IgD-negative memory B cell (primary cell): ENCODE data around the gene PKLR. TPM values are rescaled to one million over a fixed set of nuclear protein-coding genes. Genes with fewer than 3 reads are reported as not detected.
"Not testable (repeated sequence)": the region's sequence is repeated elsewhere in the genome, so short reads cannot be mapped to it uniquely, and the experiment has no call there.

Experiments used
- H3K27ac Mint-ChIP-seq, 3 donors: one replicate each; pipeline ENCODE4 v1.8.0; 2020 to 2022; ENCODE audit warnings: mild to moderate bottlenecking in 3 of 3, mixed read lengths in 3 of 3, moderate library complexity in 1 of 3
- H3K27me3 Mint-ChIP-seq: one replicate; pipeline ENCODE4 v1.8.0; 2021; ENCODE audit warnings: mixed read lengths
- H3K36me3 Mint-ChIP-seq: one replicate; pipeline ENCODE4 v1.8.0; 2020; ENCODE audit warnings: mild to moderate bottlenecking, mixed read lengths
- H3K4me1 Mint-ChIP-seq, 3 donors: one replicate each; pipeline ENCODE4 v1.8.0; 2020 to 2022; ENCODE audit warnings: mixed read lengths in 3 of 3, mild to moderate bottlenecking in 1 of 3
- H3K4me3 Mint-ChIP-seq, 4 donors: one replicate each; pipeline ENCODE4 v1.8.0; 2020 to 2022; ENCODE audit warnings: mild to moderate bottlenecking in 4 of 4, mixed read lengths in 4 of 4, moderate library complexity in 3 of 4
- H3K9me3 Mint-ChIP-seq, 3 donors: one replicate each; pipeline ENCODE4 v1.8.0; 2020 to 2021; ENCODE audit warnings: mixed read lengths in 3 of 3, mild to moderate bottlenecking in 1 of 3
- polyA plus RNA-seq: library from polyadenylated mRNA; unstranded; fragments of 300-500 nt; fragmentation: Illumina TruSeq; gene quantifications from one replicate; pipeline ENCODE4 v1.2.3, GENCODE V29; 2021

Gene PKLR
- polyA plus RNA-seq, 1 donor from 2014 or later, result not detected

DNA sequence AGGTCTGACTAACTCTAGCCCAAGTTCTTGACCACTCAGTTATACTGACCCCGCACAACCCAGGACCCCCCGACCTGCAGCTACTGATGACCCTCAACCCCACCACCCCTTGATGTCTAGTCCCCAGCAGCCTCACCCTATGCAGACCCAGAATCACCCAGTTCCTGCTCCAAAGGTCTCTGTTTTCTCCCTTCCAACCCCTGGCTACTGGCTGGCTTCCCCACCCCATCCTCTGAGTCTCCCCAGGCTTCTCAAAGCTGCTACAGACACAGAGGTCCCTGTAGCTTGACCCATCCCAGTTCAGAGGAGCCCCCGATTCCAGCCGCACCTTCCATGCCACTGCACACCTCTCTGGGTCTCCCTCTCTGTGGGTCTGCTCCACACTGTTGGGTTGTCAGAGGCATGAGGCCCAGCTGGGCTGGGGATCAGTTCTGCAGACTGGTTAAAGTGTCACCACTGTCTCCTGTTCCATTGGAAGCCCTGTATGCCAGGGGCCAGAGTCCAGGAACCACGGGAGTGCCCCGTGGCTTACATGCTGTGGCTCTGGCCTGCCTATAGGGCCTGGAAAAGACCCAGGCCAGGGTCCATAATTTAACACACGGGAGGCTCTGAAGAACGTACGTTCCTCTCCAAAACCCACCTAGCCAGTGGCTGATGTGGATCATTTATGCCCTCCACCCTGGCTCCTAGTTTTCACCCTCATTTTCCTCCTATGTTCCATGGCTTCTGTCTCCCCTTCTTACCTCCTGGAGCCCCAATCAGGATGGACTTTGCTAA lies 497 bp downstream of the PKLR start:
- Mint-ChIP-seq H3K9me3 (peaks cover 0 to 2% (median 0%) of the 10 kb centered on the region in 3 donors), H3K27ac (no peak overlapping the region), H3K36me3 (no peaks in the 10 kb centered on the region), H3K4me1 (peaks cover 0 to 3% (median 0%) of the 10 kb centered on the region in 3 donors), H3K27me3 (peaks cover 11% of the 10 kb centered on the region), H3K4me3 (no peak overlapping the region)

GRCh38 chr1:155300024-155300423 lies 1.2 kb downstream of the PKLR start:
- Mint-ChIP-seq H3K36me3 (no peaks in the 10 kb centered on the region), H3K27me3 (peaks cover 15% of the 10 kb centered on the region), H3K4me3 (no peak overlapping the region), H3K9me3 (peaks cover 0 to 2% (median 0%) of the 10 kb centered on the region in 3 donors), H3K4me1 (peaks cover 0 to 3% (median 0%) of the 10 kb centered on the region in 3 donors), H3K27ac (no peak overlapping the region)

DNA sequence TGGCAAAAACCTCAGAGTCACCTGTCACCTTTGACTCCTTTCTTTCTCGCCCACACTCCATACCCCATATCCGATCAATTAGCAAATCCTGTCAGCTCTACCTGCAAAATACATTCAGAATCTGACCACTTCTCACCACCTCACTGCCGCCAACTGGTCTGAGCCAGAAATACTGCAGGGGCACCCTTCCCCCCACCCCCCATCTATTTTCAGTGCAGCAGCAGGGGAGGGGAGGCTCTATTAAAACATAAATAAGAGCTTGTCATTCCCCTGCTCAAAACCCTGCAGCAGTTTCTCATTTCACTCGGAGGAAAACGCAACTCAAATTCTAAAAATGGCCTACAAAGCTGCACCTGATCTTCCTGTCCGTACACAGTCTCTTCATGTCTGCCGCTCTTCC lies 3.9 kb downstream of the PKLR start:
- Mint-ChIP-seq H3K9me3 (peaks cover 0 to 2% (median 0%) of the 10 kb centered on the region in 3 donors), H3K4me1 (peaks cover 0 to 3% (median 2%) of the 10 kb centered on the region in 3 donors), H3K27me3 (peaks cover 24% of the 10 kb centered on the region), H3K36me3 (no peaks in the 10 kb centered on the region), H3K4me3 (peak overlapping the region in 1 of 4 donors; percentile 39), H3K27ac (no peak overlapping the region)

DNA sequence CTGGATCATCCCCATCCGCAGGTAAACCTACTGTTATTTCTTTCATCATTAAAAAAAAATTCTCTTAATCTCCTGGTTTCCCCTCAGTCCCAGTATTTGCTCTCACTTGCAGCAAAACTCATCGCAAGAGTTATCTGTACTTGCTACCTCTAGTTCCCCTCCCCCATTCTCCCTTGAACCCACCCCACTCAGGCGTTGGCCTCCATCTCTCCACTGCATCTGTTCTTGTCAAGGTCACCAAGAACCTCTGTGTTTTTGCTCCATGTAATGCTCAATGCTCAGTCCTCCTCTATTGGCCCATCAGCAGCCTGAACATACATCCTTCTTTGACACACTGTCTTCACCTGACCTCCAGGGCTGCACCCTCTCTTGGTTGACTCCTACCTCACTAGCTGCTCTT lies 4.6 kb downstream of the PKLR start:
- no peak overlapping the region for H3K4me3 Mint-ChIP-seq
- H3K9me3 Mint-ChIP-seq, result peaks cover 0 to 2% (median 0%) of the 10 kb centered on the region in 3 donors
- peaks cover 24% of the 10 kb centered on the region for H3K27me3 Mint-ChIP-seq
- H3K36me3 Mint-ChIP-seq, result no peaks in the 10 kb centered on the region
- peaks cover 0 to 3% (median 2%) of the 10 kb centered on the region in 3 donors for H3K4me1 Mint-ChIP-seq
- H3K27ac Mint-ChIP-seq, result no peak overlapping the region

DNA sequence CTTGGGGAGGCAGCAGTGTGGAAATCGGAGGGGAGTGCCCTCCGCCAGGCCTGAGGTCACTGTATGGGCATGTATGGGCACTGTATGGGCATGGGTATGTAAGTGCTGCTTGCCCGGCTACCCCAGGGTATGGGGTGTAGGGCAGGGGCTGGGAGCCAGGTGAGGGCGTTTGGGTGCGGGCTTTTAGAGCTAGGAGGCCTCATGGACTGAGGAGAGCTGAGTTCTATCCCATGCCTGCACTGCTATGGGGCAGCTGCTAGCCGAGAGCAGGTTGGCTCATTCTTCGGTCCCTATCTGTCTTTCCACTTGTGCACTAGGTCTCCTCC lies 5.3 kb downstream of the PKLR start:
- H3K4me3 Mint-ChIP-seq, result no peak overlapping the region

DNA sequence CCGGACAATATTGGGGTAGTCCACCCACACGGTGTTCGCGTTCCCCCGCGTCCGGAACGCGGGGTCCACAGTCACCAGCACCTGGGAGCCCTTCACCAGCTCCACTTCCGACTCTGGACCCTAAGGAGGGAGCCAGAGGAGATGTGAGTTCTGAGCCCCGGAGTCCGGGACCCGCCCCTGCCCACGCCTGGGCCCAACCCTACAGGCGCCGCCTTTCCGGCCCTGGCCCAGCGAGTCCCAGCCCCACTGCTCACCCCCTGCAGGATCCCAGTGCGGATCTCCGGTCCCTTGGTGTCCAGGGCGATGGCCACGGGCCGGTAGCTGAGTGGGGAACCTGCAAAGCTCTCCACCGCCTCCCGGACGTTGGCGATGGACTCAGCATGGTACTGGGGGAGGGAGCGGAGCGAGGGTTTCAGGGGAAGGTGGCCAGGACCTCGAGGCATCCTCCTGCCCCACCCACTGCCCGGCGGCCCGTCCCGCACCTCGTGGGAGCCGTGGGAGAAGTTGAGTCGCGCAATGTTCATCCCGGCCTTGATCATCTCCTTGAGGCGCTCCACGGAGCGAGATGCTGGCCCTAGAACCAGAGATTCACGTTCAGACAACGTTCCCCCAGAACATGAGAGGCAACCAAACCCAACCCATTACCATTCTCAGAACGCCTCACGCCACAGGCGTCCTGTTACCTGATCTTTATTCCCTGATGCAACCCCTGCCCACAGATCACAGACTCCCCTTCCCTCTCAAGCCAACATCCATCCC lies 5.9 kb downstream of the PKLR start:
- no peaks in the 10 kb centered on the region for H3K36me3 Mint-ChIP-seq
- peaks cover 0 to 2% (median 0%) of the 10 kb centered on the region in 3 donors for H3K9me3 Mint-ChIP-seq
- peak overlapping the region in 1 of 3 donors; percentile 91 for H3K27ac Mint-ChIP-seq
- peaks cover 0 to 3% (median 2%) of the 10 kb centered on the region in 3 donors for H3K4me1 Mint-ChIP-seq
- peak overlapping the region in 1 of 4 donors; percentile 17 for H3K4me3 Mint-ChIP-seq
- H3K27me3 Mint-ChIP-seq, result peaks cover 25% of the 10 kb centered on the region

More for the DNA sequence above, 5.3 kb downstream of the PKLR start:
- Mint-ChIP-seq H3K36me3 (no peaks in the 10 kb centered on the region), H3K27ac (peak overlapping the region in 1 of 3 donors; percentile 91), H3K27me3 (peaks cover 25% of the 10 kb centered on the region), H3K9me3 (peaks cover 0 to 2% (median 0%) of the 10 kb centered on the region in 3 donors), H3K4me1 (peaks cover 0 to 3% (median 2%) of the 10 kb centered on the region in 3 donors)

DNA sequence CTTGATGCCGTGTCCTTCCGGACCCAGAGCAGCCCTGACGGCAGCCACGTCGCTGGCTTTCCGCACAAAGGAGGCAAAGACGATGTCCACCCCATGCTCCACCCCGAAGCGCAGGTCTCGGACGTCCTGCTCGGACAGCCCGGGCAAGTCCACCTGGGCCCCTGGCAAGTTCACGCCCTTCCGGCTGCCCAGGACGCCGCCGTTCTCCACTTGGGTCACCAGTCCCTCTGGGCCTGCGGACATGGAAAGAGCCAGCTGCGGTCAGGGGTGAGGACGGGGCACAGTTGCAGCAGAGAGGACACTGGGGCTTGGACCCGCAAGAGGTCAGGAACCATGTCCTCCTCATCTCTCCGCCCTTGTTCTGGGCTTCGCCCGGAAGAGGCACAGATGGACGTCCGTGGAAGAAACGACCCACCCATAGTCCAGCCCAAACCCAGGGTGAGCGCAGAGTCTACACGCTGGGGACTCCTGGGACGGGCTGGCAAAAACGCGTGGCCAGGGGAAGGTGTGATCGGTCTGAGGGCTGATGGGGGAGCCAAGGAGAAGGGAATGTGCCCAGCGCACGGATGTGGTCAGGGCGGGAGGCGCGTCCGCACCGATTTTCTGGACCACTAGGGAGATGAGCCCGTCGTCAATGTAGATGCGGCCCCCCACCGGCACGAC lies 6.6 kb downstream of the PKLR start:
- Mint-ChIP-seq H3K4me1 (peaks cover 0 to 3% (median 2%) of the 10 kb centered on the region in 3 donors), H3K4me3 (peak overlapping the region in 1 of 4 donors; percentile 17), H3K9me3 (peaks cover 0 to 2% (median 0%) of the 10 kb centered on the region in 3 donors), H3K27ac (no peak overlapping the region), H3K27me3 (peaks cover 25% of the 10 kb centered on the region), H3K36me3 (no peaks in the 10 kb centered on the region)

GRCh38 chr1:155293086-155293749 lies 8.0 kb downstream of the PKLR start:
- no peak overlapping the region for H3K4me3 Mint-ChIP-seq
- no peaks in the 10 kb centered on the region for H3K9me3 Mint-ChIP-seq
- H3K27me3 Mint-ChIP-seq, result peaks cover 25% of the 10 kb centered on the region
- H3K4me1 Mint-ChIP-seq, result peaks cover 0 to 4% (median 3%) of the 10 kb centered on the region in 3 donors
- H3K27ac Mint-ChIP-seq, result no peak overlapping the region
- peaks cover 2% of the 10 kb centered on the region for H3K36me3 Mint-ChIP-seq

DNA sequence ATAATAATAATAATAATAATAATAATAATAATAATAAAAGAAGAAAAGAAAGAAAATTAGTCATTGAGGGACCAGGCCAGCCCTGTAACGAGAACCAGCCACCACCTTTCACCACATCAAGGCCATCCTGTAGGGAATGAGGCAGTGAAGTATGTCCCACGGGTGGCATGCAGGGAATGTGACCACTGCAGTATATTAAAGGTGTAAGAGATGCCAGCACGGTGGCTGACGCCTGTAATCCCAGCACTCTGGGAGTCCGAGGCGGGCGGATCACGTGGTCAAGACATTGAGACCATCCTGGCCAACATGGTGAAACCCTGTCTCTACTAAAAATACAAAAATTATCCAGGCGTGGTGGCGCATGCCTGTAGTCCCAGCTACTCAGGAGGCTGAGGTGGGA lies 10.2 kb downstream of the PKLR start:
- not testable (repeated sequence) for H3K9me3 Mint-ChIP-seq, H3K27ac Mint-ChIP-seq, H3K36me3 Mint-ChIP-seq, H3K4me3 Mint-ChIP-seq, H3K4me1 Mint-ChIP-seq
- H3K27me3 Mint-ChIP-seq, result peaks cover 17% of the 10 kb centered on the region

GRCh38 chr1:155287987-155288543 lies 13.2 kb downstream of the PKLR start:
- H3K36me3 Mint-ChIP-seq, result peaks cover 2% of the 10 kb centered on the region
- H3K4me1 Mint-ChIP-seq, result peaks cover 0 to 2% (median 0%) of the 10 kb centered on the region in 3 donors
- no peak overlapping the region for H3K4me3 Mint-ChIP-seq
- H3K9me3 Mint-ChIP-seq, result no peaks in the 10 kb centered on the region
- peaks cover 2% of the 10 kb centered on the region for H3K27me3 Mint-ChIP-seq
- no peak overlapping the region for H3K27ac Mint-ChIP-seq

DNA sequence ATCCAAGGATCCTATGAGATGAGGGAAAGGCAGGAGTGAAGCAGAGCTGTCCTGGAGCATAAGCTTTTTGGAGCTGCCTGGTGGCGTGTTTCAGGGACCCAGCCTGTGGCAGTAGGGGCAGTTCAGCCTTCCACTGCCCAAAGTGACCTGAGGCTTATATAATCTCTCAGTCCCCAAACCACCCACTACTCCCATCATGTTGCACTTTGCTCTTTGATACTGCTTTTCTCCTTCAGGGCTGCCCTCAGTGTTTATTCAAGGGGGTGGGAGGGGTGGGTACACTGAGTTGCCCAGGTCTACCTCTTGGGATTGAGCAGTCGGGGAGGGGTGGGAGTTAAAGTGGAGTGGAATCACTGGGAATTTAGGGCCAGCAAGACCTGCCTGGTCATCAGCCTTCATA lies 14.7 kb downstream of the PKLR start:
- Mint-ChIP-seq H3K9me3 (no peaks in the 10 kb centered on the region), H3K27me3 (no peaks in the 10 kb centered on the region), H3K36me3 (peaks cover 2% of the 10 kb centered on the region), H3K27ac (no peak overlapping the region), H3K4me3 (no peak overlapping the region), H3K4me1 (peaks cover 0 to 2% (median 0%) of the 10 kb centered on the region in 3 donors)

DNA sequence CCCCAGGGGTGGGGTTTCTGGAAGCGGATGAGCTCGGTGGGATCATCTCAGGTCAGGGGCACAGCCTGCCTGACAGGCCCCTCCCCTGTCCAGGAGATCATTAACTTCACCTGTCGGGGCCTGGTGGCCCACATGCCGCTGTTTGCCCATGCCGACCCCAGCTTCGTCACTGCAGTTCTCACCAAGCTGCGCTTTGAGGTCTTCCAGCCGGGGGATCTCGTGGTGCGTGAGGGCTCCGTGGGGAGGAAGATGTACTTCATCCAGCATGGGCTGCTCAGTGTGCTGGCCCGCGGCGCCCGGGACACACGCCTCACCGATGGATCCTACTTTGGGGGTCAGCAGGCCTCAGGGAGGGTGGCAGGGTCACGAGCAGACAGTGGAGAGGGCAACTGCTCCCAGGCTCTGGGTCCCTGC lies 15.6 kb downstream of the PKLR start:
- H3K4me3 Mint-ChIP-seq, result no peak overlapping the region
- H3K36me3 Mint-ChIP-seq, result peaks cover 2% of the 10 kb centered on the region
- H3K27ac Mint-ChIP-seq, result no peak overlapping the region
- peaks cover 0 to 2% (median 0%) of the 10 kb centered on the region in 3 donors for H3K4me1 Mint-ChIP-seq
- H3K27me3 Mint-ChIP-seq, result no peaks in the 10 kb centered on the region
- H3K9me3 Mint-ChIP-seq, result no peaks in the 10 kb centered on the region

DNA sequence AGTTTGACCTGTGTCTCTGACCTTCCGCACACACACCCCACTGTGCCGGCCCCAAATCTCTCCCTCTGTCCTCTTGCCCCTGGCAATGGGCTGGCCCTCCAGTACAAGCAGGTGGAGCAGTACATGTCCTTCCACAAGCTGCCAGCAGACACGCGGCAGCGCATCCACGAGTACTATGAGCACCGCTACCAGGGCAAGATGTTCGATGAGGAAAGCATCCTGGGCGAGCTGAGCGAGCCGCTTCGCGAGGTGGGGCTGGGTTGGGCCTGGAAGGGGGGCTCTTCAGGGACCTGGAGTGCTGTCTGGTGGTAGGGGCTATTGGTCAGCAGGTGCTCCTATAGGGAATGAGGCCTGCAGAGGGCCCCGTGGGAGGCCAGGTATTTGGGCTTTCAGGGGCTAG lies 16.2 kb downstream of the PKLR start:
- Mint-ChIP-seq H3K27ac (no peak overlapping the region), H3K9me3 (no peaks in the 10 kb centered on the region), H3K4me1 (peaks cover 0 to 2% (median 0%) of the 10 kb centered on the region in 3 donors), H3K36me3 (peaks cover 2% of the 10 kb centered on the region), H3K27me3 (no peaks in the 10 kb centered on the region), H3K4me3 (no peak overlapping the region)

- Mint-ChIP-seq H3K27me3 (no peaks in the 10 kb centered on the region), H3K9me3 (no peaks in the 10 kb centered on the region), H3K36me3 (peaks cover 2% of the 10 kb centered on the region), H3K4me3 (no peak overlapping the region), H3K4me1 (peaks cover 0 to 2% (median 0%) of the 10 kb centered on the region in 3 donors), H3K27ac (no peak overlapping the region)
Observed at GRCh38 chr1:155284476-155284875, 16.8 kb downstream of the PKLR start.
